Testis (tissue), 2 donors: Measurements from ENCODE around the gene NMNAT3.

Source experiments
- CTCF ChIP-seq, 3 experiments: fragments of 450-650 bp in 2 of 3; fragments of 200-600 bp in 1 of 3; sonication (generic) in 1 of 3; IDR thresholded peaks; one replicate each; pipeline ENCODE4 v1.5.1; 2016 to 2019; ENCODE audit warnings: antibody characterized with exemption in 3 of 3, mild to moderate bottlenecking in 2 of 3, moderate library complexity in 1 of 3
- POLR2A ChIP-seq: fragments of 450-650 bp; IDR thresholded peaks from one replicate; pipeline ENCODE4 v1.6.1; 2017; ENCODE audit warnings: antibody characterized with exemption, mild to moderate bottlenecking, moderate library complexity

- TF ChIP-seq CTCF (IDR thresholded peaks at IDR 0.05) (no peak), POLR2A (no peak)
Observed at GRCh38 chr3:139608924-139609323, 68.8 kb downstream of the NMNAT3 start.
